Breast epithelium (tissue), 4 donors: ENCODE measurements around the gene BORCS5. TPM values are rescaled to one million over a fixed set of nuclear protein-coding genes. Genes with fewer than 3 reads are reported as not detected.

Source experiments
- DNase-seq, 2 donors: peaks; one replicate each; pipeline ENCODE4 v3.0.0-alpha.2; 2019; ENCODE audit warnings: low spot score in 2 of 2
- H3K27ac ChIP-seq, 2 donors: fragments of 200-600 bp; sonication (generic) in 1 of 2; one replicate each; pipeline ENCODE4 v1.5.1; 2016 to 2019; ENCODE audit warnings: mild to moderate bottlenecking in 1 of 2
- H3K27me3 ChIP-seq, 2 donors: fragments of 200-600 bp; sonication (generic) in 1 of 2; one replicate each; pipeline versions ENCODE4 v1.5.1 to v1.6.0; 2017 to 2019; ENCODE audit warnings: control low read depth in 1 of 2, mild to moderate bottlenecking in 1 of 2
- H3K36me3 ChIP-seq: fragments of 200-600 bp; one replicate; pipeline ENCODE4 v1.5.1; 2019
- H3K4me1 ChIP-seq, 2 donors: fragments of 200-600 bp; sonication (generic); one replicate each; pipeline ENCODE4 v1.5.1; 2016 to 2019; ENCODE audit warnings: control low read depth in 1 of 2
- H3K4me3 ChIP-seq, 3 donors: fragments of 200-600 bp; sonication (generic); 1 replicate in 2 of 3; 2 replicates in 1 of 3; pipeline ENCODE4 v1.5.1; 2016 to 2019; ENCODE audit warnings: mild to moderate bottlenecking in 3 of 3, moderate library complexity in 2 of 3
- H3K9me3 ChIP-seq, 2 donors: fragments of 200-600 bp; sonication (generic) in 1 of 2; one replicate each; pipeline ENCODE4 v1.5.1; 2016 to 2019; ENCODE audit warnings: control low read depth in 1 of 2
- POLR2A ChIP-seq: fragments of 450-650 bp; IDR thresholded peaks from one replicate; pipeline ENCODE4 v1.6.1; 2016; ENCODE audit warnings: antibody characterized with exemption, mild to moderate bottlenecking, moderate library complexity
- POLR2AphosphoS5 ChIP-seq, 3 donors: sonication (generic); formaldehyde crosslinking; IDR thresholded peaks; one replicate each; pipeline ENCODE4 v1.6.1; 2017; ENCODE audit warnings: antibody characterized with exemption in 3 of 3
- intact Hi-C: fragments of 100-400 bp; cut with DNase I; formaldehyde crosslinking; loops from one replicate; pipeline ENCODE4 v1.15.1; 2023; ENCODE audit warnings: low total_unique reads
- total RNA-seq, 3 donors: library from RNA; depleted of rRNA; stranded (reverse); fragments of >200 nt; gene quantifications; one replicate each; pipeline ENCODE4 v1.1.0, GENCODE V29; 2016
- TF ChIP-seq, protein P1 (sequence below), 3 donors: fragments of 450-650 bp; IDR thresholded peaks; one replicate each; pipeline ENCODE4 v1.5.1; 2016 to 2017; ENCODE audit warnings: antibody characterized with exemption in 3 of 3, mild to moderate bottlenecking in 3 of 3, moderate library complexity in 3 of 3

BORCS5 gene
- total RNA-seq, 3 donors from 2014 or later, result 13.5 to 20.3 (median 17.4) TPM

DNA sequence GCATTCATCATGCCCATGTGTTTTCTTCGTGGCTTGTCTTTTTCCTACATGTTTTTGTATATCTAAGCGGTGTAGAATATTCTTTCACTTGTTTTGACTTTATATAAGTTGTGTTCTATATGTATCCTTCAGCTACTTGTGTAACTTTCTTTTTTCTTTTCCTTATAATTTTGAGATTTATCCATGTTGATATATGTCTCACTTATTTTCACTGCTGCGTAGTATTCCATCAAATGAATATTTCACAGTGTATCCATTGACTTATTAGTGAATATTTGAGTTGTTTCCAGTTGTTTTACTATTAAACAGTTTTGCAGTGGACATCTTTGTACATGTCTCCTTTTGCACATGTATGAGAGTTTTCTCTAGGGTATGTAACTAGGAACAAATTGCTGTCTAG, 43.9 kb downstream of the BORCS5 start:
- Histone ChIP-seq H3K36me3 (no peaks in the 10 kb centered on the region), H3K9me3 (no peaks in the 10 kb centered on the region), H3K4me3 (no peak overlapping the region), H3K27me3 (no peaks in the 10 kb centered on the region), H3K27ac (no peak overlapping the region), H3K4me1 (peaks cover 3% of the 10 kb centered on the region in 2 donors)
- intact Hi-C loops, result no loop called here
- DNase-seq, result no peak
- TF ChIP-seq POLR2A, result no peak
- TF ChIP-seq, protein P1, sequence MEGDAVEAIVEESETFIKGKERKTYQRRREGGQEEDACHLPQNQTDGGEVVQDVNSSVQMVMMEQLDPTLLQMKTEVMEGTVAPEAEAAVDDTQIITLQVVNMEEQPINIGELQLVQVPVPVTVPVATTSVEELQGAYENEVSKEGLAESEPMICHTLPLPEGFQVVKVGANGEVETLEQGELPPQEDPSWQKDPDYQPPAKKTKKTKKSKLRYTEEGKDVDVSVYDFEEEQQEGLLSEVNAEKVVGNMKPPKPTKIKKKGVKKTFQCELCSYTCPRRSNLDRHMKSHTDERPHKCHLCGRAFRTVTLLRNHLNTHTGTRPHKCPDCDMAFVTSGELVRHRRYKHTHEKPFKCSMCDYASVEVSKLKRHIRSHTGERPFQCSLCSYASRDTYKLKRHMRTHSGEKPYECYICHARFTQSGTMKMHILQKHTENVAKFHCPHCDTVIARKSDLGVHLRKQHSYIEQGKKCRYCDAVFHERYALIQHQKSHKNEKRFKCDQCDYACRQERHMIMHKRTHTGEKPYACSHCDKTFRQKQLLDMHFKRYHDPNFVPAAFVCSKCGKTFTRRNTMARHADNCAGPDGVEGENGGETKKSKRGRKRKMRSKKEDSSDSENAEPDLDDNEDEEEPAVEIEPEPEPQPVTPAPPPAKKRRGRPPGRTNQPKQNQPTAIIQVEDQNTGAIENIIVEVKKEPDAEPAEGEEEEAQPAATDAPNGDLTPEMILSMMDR (IDR thresholded peaks at IDR 0.05), result no peak
- no peak for TF ChIP-seq POLR2AphosphoS5 (IDR thresholded peaks at IDR 0.05)

GRCh38 chr12:12403264-12404248, 46.7 kb downstream of the BORCS5 start:
- H3K9me3 ChIP-seq, result no peaks in the 10 kb centered on the region
- intact Hi-C loops, result no loop called here
- TF ChIP-seq POLR2A (no peak), POLR2AphosphoS5 (IDR thresholded peaks at IDR 0.05) (no peak)
- TF ChIP-seq, protein P1 (IDR thresholded peaks at IDR 0.05), result no peak
- peaks cover 3 to 7% of the 10 kb centered on the region in 2 donors for H3K4me1 ChIP-seq
- no peak for DNase-seq
- H3K36me3 ChIP-seq, result no peaks in the 10 kb centered on the region
- H3K27me3 ChIP-seq, result no peaks in the 10 kb centered on the region
- H3K4me3 ChIP-seq, result no peak overlapping the region
- peak overlapping the region; percentile 52 to 63 for H3K27ac ChIP-seq

DNA sequence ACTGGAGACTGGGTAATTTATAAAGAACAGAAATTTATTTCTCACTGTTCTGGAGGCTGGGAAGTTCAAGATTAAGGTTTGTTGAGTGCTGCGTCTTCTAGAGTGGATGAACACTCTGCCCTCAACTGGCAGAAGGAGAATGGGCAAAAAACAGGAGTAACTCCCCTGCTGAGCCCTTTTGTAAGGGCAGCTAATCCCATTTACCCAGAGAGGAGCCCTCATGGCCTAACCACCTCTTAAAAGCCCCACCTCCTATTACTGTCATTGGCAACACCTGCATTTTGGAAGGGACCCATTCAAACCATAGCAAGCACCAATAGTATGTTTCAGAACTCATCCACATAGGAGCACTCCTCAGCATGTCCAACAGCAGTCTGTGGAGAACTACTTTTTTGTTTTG, 47.4 kb downstream of the BORCS5 start:
- intact Hi-C loops, result no loop called here
- no peak for DNase-seq
- Histone ChIP-seq H3K4me1 (peaks cover 0 to 7% of the 10 kb centered on the region in 2 donors), H3K27ac (peak overlapping the region; percentile 52 to 63), H3K27me3 (no peaks in the 10 kb centered on the region), H3K4me3 (no peak overlapping the region), H3K9me3 (no peaks in the 10 kb centered on the region), H3K36me3 (no peaks in the 10 kb centered on the region)
- TF ChIP-seq POLR2AphosphoS5 (IDR thresholded peaks at IDR 0.05) (no peak), POLR2A (no peak)
- TF ChIP-seq, protein P1 (IDR thresholded peaks at IDR 0.05), result no peak

GRCh38 chr12:12405882-12406281, 49.0 kb downstream of the BORCS5 start:
- TF ChIP-seq, protein P1 (IDR thresholded peaks at IDR 0.05), result no peak
- peak in 2 of 3 donors; percentile 34 to 64 for TF ChIP-seq POLR2AphosphoS5 (IDR thresholded peaks at IDR 0.05)
- peak; percentile 83 to 90 for DNase-seq
- intact Hi-C loops, result no loop called here
- H3K36me3 ChIP-seq, result no peaks in the 10 kb centered on the region
- H3K27me3 ChIP-seq, result no peaks in the 10 kb centered on the region
- no peak overlapping the region for H3K4me3 ChIP-seq
- peaks cover 0 to 7% of the 10 kb centered on the region in 2 donors for H3K4me1 ChIP-seq
- H3K9me3 ChIP-seq, result no peaks in the 10 kb centered on the region
- H3K27ac ChIP-seq, result peak overlapping the region; percentile 63 to 85

DNA sequence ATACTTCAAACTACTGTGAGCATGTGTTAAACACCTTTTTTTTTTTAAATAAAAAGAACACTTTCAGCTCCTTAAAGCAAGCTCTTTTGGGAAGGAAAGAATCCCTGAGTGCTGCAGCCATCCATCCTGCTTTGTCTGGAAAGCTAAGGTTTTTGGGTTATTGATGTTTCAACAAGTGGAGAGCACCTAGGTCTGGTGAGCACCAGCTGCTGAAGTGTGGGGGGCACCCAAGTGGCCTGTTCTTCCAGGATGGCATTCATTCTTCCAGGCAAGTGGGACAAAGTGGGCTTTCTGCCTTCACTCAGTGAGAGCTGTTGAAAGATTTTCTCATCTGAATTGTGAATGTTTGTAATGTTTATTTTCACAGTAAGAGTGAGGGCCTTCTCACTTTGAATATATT, 49.9 kb downstream of the BORCS5 start:
- intact Hi-C loops, result no loop called here
- H3K36me3 ChIP-seq, result no peaks in the 10 kb centered on the region
- H3K4me1 ChIP-seq, result peaks cover 0 to 7% of the 10 kb centered on the region in 2 donors
- TF ChIP-seq, protein P1 (IDR thresholded peaks at IDR 0.05), result no peak
- TF ChIP-seq POLR2A (no peak), POLR2AphosphoS5 (IDR thresholded peaks at IDR 0.05) (no peak)
- H3K27me3 ChIP-seq, result no peaks in the 10 kb centered on the region
- H3K9me3 ChIP-seq, result no peaks in the 10 kb centered on the region
- no peak for DNase-seq
- H3K27ac ChIP-seq, result peak overlapping the region; percentile 69 to 85
- no peak overlapping the region for H3K4me3 ChIP-seq
